Adipose tissue (tissue), 3 donors: Measurements from ENCODE around the gene FCRL4. TPM values are rescaled to one million over a fixed set of nuclear protein-coding genes. Genes with fewer than 3 reads are reported as not detected.
"Not testable (repeated sequence)": the region's sequence is repeated elsewhere in the genome, so short reads cannot be mapped to it uniquely, and the experiment has no call there.

Experiments
- H3K27ac ChIP-seq: one replicate; pipeline ENCODE4 v1.5.1; 2013; ENCODE audit warnings: low read depth, low read length
- WGBS, 3 donors: extraction: QIAGEN DNeasy Blood & Tissue Kit; methylation state at CpG; one replicate each; pipeline ENCODE4 v1.1.7; 2013; 5-methylcytosine and 5-hydroxymethylcytosine counted together
- polyA plus RNA-seq, 3 donors: library from polyadenylated mRNA; stranded (reverse); fragments of 200-250 nt; gene quantifications; one replicate each; pipeline ENCODE4 v1.2.3, GENCODE V29; 2013
- donor health status: healthy with polysubstance abuse.
- donor health status: Bipolar disorder and iron deficiency.
- donor health status: healthy.

FCRL4 gene
- polyA plus RNA-seq, 3 donors: not detected

- 72 to 81% (median 74%) methylated on average over 14 of the region's 14 CpGs for WGBS, 3 donors
Observed at GRCh38 chr1:157566484-157567300, 31.2 kb downstream of the FCRL4 start.

GRCh38 chr1:157562515-157562914, 35.4 kb downstream of the FCRL4 start:
- WGBS, 3 donors: 30 to 50% (median 37%) methylated on average over 2 of the region's 2 CpGs

More at GRCh38 chr1:157566484-157567300, 31.2 kb downstream of the FCRL4 start:
- H3K27ac ChIP-seq: no peak overlapping the region

GRCh38 chr1:157558119-157558518, 39.8 kb downstream of the FCRL4 start:
- no peak overlapping the region for H3K27ac ChIP-seq
- WGBS, 3 donors: 62 to 80% (median 68%) methylated on average over 2 of the region's 2 CpGs

More at GRCh38 chr1:157562515-157562914, 35.4 kb downstream of the FCRL4 start:
- H3K27ac ChIP-seq: no peak overlapping the region

- H3K27ac ChIP-seq: no peak within 1 kb of the TSS
- WGBS, 3 donors: 67 to 75% (median 70%) methylated on average over 10 of the region's 10 CpGs
Observed at GRCh38 chr1:157551694-157552693, 45.9 kb downstream of the FCRL4 start, which contains the start of gene FCRL5. Gene FCRL5, minus strand, starts transcription at chr1:157552515. Its CDS starts 153 bp downstream, at chr1:157552362.

GRCh38 chr1:157548081-157548480, 49.8 kb downstream of the FCRL4 start:
- 65 to 79% (median 69%) methylated on average over 1 of the region's 1 CpG for WGBS, 3 donors

GRCh38 chr1:157542676-157543075, 55.2 kb downstream of the FCRL4 start:
- 73 to 78% (median 75%) methylated on average over 6 of the region's 6 CpGs for WGBS, 3 donors

More at GRCh38 chr1:157548081-157548480, 49.8 kb downstream of the FCRL4 start:
- H3K27ac ChIP-seq: not testable (repeated sequence)

GRCh38 chr1:157540852-157541251, 57.0 kb downstream of the FCRL4 start:
- 70 to 86% (median 76%) methylated on average over 3 of the region's 3 CpGs for WGBS, 3 donors
- no peak overlapping the region for H3K27ac ChIP-seq

More at GRCh38 chr1:157542676-157543075, 55.2 kb downstream of the FCRL4 start:
- no peak overlapping the region for H3K27ac ChIP-seq

GRCh38 chr1:157540160-157540748, 57.6 kb downstream of the FCRL4 start:
- WGBS, 3 donors: 22 to 73% (median 24%) methylated on average over 2 of the region's 2 CpGs
- no peak overlapping the region for H3K27ac ChIP-seq

- no peak overlapping the region for H3K27ac ChIP-seq
Observed at GRCh38 chr1:157539568-157539967, 58.3 kb downstream of the FCRL4 start.

GRCh38 chr1:157532569-157532968, 65.3 kb downstream of the FCRL4 start:
- H3K27ac ChIP-seq: no peak overlapping the region
- 75 to 86% (median 78%) methylated on average over 3 of the region's 3 CpGs for WGBS, 3 donors

- no peak overlapping the region for H3K27ac ChIP-seq
- 79 to 93% (median 80%) methylated on average over 5 of the region's 5 CpGs for WGBS, 3 donors
Observed at GRCh38 chr1:157523774-157524493, 74.0 kb downstream of the FCRL4 start.

Other genes starting within 250 kb of the FCRL4 start
- gene FCRL5, start 45.6 kb downstream of the FCRL4 start, polyA plus RNA-seq: under 1 TPM in 2 of 3 donors, not detected in 1; 0.15 to 0.24 TPM
- under 1 TPM in 2 of 3 donors, not detected in 1; 0.09 to 0.22 TPM for gene FCRL3, start 102.7 kb upstream of the FCRL4 start, polyA plus RNA-seq
- under 1 TPM in 2 of 3 donors, not detected in 1; 0.25 to 0.29 TPM for gene FCRL2, start 179.0 kb upstream of the FCRL4 start, polyA plus RNA-seq
- under 1 TPM in 2 of 3 donors, not detected in 1; 0.58 to 0.78 TPM for gene FCRL1, start 222.0 kb upstream of the FCRL4 start, polyA plus RNA-seq
- under 1 TPM; 0.06 to 0.45 (median 0.11) TPM for gene CD5L, start 243.7 kb upstream of the FCRL4 start, polyA plus RNA-seq